ENCODE data around the gene TSPAN9. TPM values are rescaled to one million over a fixed set of nuclear protein-coding genes. Genes with fewer than 3 reads are reported as not detected.

The TSPAN9 gene
- total RNA-seq, 1 experiment from 2014 or later = 9.8 TPM

DNA sequence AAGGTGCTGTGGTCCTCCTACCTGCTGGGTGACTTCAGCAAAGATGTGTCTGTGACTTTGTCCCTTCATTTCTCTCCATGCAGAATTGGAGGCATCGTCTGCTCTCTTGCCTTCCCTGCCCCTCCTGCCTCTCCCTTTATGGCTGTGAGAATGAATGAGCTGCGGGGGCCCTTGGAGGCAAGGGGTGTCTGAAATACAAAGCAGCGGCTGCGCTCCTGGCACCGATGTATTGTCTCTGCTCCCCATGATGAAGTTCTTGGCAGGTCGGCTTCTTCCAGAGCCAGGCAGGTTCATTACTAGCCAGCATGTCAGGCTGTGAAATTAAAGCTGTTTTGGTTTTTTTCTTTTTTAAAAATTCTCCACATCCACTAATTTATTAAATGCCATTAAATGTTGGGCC lies 194.5 kb downstream of the TSPAN9 start:
- no peak for DNase-seq (ENCODE audit: low read depth)

DNA sequence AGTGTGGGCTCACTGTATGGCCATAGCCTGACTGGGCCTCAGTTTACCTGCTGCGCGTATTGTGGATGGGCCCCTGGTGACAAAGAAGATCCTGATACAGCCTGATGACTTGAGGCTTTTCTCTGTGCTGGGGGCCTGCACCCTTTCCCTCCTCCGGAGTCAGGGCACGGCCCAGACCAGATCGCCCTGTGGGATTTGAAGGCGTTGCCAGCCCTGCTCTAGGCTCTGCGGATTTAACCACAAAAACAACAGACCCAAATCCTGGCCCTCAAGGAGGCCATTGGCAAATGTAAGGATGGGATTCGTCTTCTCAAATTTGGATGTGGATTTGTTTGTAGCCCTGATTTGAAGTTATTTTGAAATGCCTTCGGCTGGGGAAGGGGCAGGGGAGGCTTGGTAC lies 195.8 kb downstream of the TSPAN9 start:
- no peak for DNase-seq (ENCODE audit: low read depth)

DNA sequence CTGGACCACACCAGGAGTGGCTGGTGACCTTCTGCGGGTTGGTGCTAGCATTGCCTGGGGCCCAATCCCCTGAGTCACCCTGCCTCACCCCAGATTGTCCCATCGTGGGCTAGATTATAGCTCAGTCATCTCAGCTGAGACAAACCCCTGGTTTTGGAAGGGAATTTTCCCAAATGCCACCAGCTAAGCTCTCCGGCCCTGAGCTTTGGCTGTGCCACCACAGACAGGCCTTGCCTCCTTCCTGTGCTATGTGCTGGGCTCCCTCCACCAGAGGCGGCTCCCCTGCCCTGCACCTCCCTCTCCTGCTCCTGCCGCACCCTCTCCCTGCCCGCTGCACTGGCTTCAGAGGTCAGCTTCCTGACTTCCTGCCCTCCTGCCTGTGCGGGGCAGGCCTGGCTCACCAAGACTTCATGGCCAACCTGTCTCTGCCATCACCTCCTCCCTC lies 196.3 kb downstream of the TSPAN9 start:
- peak; percentile 74 for DNase-seq (ENCODE audit: low read depth)

DNA sequence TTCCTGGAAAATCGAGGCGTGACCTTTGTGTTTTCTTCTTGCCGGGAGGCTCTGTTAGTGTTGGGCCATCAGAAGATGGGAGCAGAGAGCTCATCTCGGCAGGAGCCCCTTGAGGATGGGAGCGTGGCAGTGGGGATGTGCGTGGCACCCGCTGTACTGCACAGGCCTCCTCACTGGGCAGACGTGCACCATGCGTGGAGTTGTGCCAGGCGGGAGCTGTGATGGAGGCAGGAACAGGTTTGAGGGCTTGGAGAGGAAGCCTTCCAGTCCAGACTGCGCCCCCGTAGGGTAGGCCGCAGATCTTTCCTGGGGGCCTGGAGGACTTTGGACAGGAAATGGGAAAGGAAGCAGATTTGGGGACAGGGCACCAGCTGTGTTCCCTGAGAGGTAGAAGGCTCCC lies 197.5 kb downstream of the TSPAN9 start:
- no peak for DNase-seq (ENCODE audit: low read depth)

- DNase-seq (ENCODE audit: low read depth) = peak; percentile 76
Observed at GRCh38 chr12:3275171-3276041, 198.2 kb downstream of the TSPAN9 start.

DNA sequence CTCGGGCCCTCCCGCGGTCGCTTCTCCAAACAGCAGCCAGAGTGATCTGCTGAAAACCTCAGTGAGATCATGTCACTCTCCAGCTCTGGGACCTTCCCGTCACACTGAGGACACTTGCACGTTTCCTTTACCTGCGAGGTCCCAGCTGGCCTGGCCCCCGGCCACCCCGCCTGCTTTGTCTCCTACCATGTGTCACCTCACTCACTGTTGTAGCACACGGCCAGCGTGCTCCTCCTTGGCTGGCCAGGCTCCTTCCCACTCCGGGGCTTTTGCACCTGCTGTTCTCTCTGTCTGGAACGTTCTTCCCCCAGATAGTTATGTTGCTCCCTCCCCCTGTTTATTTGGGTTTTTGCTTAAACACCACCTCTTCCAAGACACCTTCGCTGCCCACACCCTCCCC lies 199.0 kb downstream of the TSPAN9 start:
- DNase-seq (ENCODE audit: low read depth) = no peak

DNA sequence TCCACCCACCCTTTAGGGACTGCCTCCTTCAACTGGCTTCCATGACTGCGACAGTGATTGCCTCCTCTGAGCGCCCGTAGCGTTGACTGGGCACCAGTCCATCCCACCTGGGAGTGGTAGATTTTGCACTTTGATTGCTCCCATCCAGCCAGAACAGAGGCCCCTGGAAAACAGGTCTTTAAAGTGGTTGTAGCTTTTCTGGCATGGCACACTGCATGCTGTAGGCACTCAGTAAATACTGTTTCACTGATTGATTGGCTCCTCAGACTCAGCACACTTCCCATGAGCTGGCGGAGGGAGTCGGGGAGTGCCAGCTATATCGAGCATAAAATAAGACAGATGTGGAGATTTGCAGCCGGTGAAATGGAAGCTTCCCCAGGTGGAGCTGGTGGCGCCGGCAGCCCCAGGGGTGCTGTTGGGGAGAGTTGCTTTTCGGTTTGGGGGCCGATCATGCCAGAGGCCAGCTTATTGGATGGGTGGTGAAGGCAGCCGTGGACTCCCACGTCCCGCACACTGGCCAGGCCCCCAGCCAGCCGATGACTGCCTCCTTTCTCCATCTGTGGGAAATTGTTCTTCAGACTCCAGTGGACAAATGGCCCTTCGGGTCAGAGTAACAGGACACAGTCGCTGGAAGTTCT lies 200.2 kb downstream of the TSPAN9 start:
- DNase-seq (ENCODE audit: low read depth) = no peak

- DNase-seq (ENCODE audit: low read depth) = no peak
Observed at GRCh38 chr12:3278681-3279414, 201.7 kb downstream of the TSPAN9 start.

- DNase-seq (ENCODE audit: low read depth) = no peak
Observed at GRCh38 chr12:3279415-3279780, 202.2 kb downstream of the TSPAN9 start.

GRCh38 chr12:3279832-3280231 lies 202.7 kb downstream of the TSPAN9 start:
- no peak for DNase-seq (ENCODE audit: low read depth)

DNA sequence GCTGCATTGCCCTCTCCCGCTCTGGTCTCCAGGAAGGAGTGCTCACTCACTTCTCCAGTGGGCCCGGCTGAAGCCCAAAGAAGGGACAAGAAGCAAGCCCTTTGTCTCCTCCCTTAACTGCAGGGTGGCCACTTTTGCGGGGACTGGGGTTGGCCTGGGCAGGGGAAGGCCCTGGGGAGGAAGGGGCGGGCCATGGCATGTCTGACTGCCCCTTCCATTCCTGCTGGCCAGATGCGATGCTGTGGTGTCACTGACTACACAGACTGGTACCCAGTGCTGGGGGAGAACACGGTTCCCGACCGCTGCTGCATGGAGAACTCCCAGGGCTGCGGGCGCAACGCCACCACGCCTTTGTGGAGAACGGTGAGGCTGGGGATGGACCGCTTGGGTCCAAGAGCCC lies 203.8 kb downstream of the TSPAN9 start:
- no peak for DNase-seq (ENCODE audit: low read depth)

GRCh38 chr12:3281588-3282383 lies 204.6 kb downstream of the TSPAN9 start:
- no peak for DNase-seq (ENCODE audit: low read depth)

DNA sequence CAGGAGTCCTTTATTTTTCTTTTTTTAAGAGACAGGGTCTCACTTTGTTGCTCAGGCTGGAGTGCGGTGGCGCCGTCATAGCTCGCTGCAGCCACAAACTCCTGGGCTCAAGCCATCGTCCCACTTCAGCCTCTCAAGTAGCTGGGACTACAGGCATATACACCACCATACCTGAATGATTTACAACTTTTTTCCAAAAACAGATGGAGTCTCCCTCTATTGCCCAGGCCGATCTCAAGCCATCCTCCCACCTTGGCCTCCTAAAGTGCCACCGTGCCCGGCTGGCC lies 205.1 kb downstream of the TSPAN9 start:
- DNase-seq (ENCODE audit: low read depth) = no peak

- DNase-seq (ENCODE audit: low read depth) = no peak
Observed at GRCh38 chr12:3283137-3283680, 206.0 kb downstream of the TSPAN9 start.

DNA sequence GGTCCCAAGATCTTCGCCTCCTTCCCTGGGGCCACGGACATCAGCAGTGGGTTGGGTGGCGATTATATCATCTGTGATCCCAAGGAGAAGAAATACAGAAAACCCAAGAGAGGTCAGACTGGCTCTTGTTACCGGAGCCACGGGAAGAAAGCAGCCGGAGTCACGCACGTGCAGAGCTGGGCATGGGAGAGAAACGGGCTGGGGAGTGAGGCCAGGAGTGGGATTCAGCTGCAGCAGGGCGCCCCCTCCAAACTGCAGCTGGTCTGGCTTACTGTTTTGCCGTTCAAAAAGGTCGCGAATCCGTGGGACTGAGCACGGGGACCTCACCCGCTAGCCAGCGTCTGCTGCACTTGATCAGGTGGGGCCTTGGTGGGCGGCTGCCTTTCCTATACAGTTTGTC lies 207.2 kb downstream of the TSPAN9 start:
- DNase-seq (ENCODE audit: low read depth) = no peak

- DNase-seq (ENCODE audit: low read depth) = no peak
Observed at GRCh38 chr12:3285570-3285969, 208.4 kb downstream of the TSPAN9 start.

DNA sequence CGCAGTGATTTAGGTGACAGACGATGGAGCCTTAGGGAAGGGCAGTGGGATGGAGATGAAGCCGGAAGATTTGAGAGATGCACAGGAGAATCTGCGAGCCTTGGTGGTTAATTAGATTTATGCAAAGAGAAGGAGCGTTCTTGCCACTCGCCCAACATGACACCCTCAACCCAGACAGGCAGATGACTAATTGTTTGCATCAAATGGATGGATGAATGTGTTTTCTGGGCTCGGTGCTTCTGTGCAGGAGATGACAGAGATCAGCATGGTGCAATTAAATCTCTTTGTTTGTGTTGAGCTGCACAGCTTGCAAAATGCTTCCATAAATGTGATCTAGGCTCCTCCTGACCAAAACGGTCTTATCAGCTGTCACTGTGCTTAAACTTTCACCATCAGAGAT lies 211.5 kb downstream of the TSPAN9 start:
- no peak for DNase-seq (ENCODE audit: low read depth)

DNA sequence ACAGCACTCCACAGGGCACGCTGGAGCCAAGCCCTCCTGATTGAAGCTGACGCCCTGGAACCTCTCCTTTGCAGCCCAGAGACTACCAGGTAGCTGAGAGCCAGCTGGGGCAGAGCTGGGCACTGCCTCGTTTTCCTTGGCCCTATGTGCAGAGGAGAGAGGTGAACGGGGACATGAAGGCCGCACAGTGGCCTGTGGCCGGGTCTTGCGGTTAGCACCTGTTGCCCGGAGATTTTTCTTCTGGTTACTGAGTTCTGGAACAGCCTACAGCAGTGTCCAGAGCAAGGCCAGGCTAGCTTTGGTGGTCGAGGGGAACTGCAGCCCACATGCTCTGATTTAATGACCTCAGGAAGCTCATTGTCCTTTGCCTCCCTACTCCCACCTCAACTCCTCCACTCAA lies 212.5 kb downstream of the TSPAN9 start:
- DNase-seq (ENCODE audit: low read depth) = no peak

GRCh38 chr12:3291939-3292338 lies 214.8 kb downstream of the TSPAN9 start:
- no peak for DNase-seq (ENCODE audit: low read depth)

DNA sequence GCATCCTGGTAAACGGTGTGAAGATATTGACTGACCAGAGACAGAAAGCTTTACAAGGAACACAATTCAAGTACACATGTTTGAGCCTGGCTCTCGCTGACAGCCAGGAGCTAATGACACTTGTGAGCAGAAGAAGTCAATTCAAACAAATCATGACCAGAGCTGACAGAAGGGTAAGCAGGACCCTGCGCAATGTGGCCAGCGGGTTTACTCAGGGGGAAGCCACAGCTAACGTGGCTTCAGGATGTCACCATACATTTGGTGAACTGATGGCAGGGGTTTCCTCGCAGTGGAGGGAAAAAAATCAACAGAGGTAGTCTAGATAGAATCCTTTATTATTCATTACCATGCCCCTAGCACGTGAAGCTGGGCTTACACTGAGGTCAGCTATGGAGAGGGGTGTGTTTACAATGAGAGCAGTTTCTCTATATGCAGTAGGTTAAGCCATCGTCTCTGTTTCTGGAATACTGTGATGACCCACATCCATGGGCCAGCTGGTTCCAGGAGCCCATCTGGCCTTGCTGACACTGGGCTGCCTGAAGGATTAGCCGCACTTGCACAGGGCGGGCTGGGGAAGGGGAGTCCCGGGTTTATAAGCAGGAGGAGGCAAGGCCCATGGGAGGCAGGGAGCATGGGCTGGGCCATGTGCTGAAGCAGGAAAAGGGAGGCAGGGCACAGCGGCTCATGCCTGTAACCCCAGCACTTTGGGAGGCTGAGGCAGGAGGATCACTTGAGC lies 215.7 kb downstream of the TSPAN9 start:
- DNase-seq (ENCODE audit: low read depth) = no peak

All from Daoy (cell line).